Measurements from ENCODE around the gene FYB1.

FYB1 gene

GRCh38 chr5:39119404-39120051, 99.8 kb downstream of the FYB1 start:
- Mint-ChIP-seq H3K27me3 (ENCODE audit: low read depth, poor library complexity) (no peaks in the 10 kb centered on the region), H3K4me1 (no peaks in the 10 kb centered on the region), H3K27ac (no peak overlapping the region), H3K4me3 (no peak overlapping the region), H3K36me3 (ENCODE audit: low read depth) (no peaks in the 10 kb centered on the region), H3K9me3 (no peaks in the 10 kb centered on the region)
- no peak for DNase-seq
- no peak for TF ChIP-seq CTCF (IDR thresholded peaks at IDR 0.05)

GRCh38 chr5:39118638-39119037, 100.7 kb downstream of the FYB1 start:
- Mint-ChIP-seq H3K4me3 (no peak overlapping the region), H3K36me3 (ENCODE audit: low read depth) (no peaks in the 10 kb centered on the region), H3K4me1 (no peaks in the 10 kb centered on the region), H3K9me3 (no peaks in the 10 kb centered on the region), H3K27me3 (ENCODE audit: low read depth, poor library complexity) (no peaks in the 10 kb centered on the region), H3K27ac (no peak overlapping the region)
- TF ChIP-seq CTCF (IDR thresholded peaks at IDR 0.05) = no peak
- DNase-seq = no peak

DNA sequence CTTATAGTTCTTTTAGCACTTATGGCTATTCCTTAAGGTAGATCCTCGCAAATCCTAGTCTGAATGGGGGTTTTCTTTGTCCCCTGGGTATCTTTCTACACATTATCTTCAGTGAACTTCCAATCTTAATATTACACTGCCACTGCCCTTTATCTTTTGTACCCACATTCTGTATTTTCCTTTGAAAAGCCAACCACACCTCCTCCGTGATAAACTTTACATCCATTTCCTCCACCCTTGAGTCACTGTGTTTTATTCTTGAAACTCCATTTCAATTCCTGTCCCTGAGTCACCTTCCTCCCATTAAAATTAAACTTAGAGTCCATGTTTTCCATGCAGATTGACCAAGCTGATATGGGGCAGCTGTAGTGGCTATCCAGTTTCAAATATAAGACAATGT, 102.0 kb downstream of the FYB1 start:
- Mint-ChIP-seq H3K27me3 (ENCODE audit: low read depth, poor library complexity) (no peaks in the 10 kb centered on the region), H3K4me3 (no peak overlapping the region), H3K9me3 (no peaks in the 10 kb centered on the region), H3K27ac (no peak overlapping the region), H3K36me3 (ENCODE audit: low read depth) (no peaks in the 10 kb centered on the region), H3K4me1 (no peaks in the 10 kb centered on the region)
- TF ChIP-seq CTCF (IDR thresholded peaks at IDR 0.05) = no peak
- no peak for DNase-seq

DNA sequence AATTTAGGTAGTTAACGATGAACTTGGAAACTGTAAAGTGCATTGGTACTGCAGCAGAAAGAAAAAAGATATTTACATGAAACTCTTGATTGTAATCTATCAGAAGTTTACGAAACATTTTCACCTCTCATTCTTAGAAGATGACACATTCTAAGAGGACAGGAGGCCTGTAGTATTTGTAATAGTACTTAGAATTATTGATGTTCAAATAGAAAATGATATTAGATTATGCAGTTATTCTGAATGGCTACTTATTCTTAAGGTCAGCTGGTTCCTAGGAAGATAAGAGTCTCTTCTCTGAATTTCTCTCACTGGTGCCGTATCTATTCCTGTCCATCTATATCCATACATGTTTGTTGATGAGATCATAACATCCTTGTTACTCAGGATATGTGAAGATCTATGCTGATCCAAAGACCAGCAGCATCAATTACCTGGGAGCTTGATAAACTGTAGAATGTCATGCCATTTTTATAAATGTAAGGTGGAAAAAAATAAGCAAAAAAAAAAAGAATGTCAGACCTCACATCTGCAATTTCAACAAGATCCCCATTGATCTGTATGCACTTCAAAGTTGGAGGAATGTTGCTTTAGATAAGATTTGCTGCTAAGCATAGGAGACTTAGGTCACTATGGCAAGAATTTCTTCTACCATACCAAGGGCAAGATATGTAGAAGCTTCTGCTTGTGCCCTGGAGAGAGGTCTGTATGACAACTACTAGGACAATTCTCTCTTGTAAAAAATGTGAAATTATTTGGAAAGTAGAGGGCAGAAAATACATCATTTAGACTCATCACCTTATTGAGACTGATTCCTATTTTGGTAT, 102.8 kb downstream of the FYB1 start:
- DNase-seq = no peak
- Mint-ChIP-seq H3K4me1 (no peaks in the 10 kb centered on the region), H3K27ac (no peak overlapping the region), H3K27me3 (ENCODE audit: low read depth, poor library complexity) (no peaks in the 10 kb centered on the region), H3K36me3 (ENCODE audit: low read depth) (no peaks in the 10 kb centered on the region), H3K4me3 (no peak overlapping the region), H3K9me3 (no peaks in the 10 kb centered on the region)
- no peak for TF ChIP-seq CTCF (IDR thresholded peaks at IDR 0.05)

- no peak for DNase-seq
- Mint-ChIP-seq H3K27ac (no peak overlapping the region), H3K4me1 (no peaks in the 10 kb centered on the region), H3K36me3 (ENCODE audit: low read depth) (no peaks in the 10 kb centered on the region), H3K9me3 (no peaks in the 10 kb centered on the region), H3K27me3 (ENCODE audit: low read depth, poor library complexity) (no peaks in the 10 kb centered on the region), H3K4me3 (no peak overlapping the region)
- no peak for TF ChIP-seq CTCF (IDR thresholded peaks at IDR 0.05)
These were observed 103.6 kb downstream of the FYB1 start for GRCh38 chr5:39115644-39116343.
